Measurements from ENCODE around the gene PCSK5.

The PCSK5 gene

GRCh38 chr9:75974016-75974766 is 83.7 kb downstream of the PCSK5 start:
- no peak for DNase-seq

DNA sequence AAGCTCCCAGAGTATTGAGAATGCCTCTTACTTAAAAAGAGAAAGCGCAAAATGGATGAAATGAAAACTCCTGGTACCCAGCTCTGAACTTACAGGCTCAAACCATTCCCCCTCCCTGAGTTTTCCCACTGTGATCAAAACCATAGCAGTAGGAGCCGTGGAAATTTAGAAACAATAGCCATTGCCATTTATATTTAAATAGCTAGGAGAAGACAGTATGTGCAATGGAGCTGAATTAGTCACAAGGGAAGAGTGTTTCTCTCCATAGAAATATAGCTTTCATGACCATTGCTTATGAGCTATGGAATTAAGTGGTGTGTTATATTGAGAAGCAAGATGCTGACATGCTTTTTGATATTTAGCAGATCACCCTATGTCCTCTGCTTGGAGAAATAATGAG is 84.6 kb downstream of the PCSK5 start:
- no peak for DNase-seq

- DNase-seq: no peak
These were observed 86.1 kb downstream of the PCSK5 start for GRCh38 chr9:75976549-75976948.

- no peak for DNase-seq
These were observed 88.9 kb downstream of the PCSK5 start for GRCh38 chr9:75979362-75979761.

DNA sequence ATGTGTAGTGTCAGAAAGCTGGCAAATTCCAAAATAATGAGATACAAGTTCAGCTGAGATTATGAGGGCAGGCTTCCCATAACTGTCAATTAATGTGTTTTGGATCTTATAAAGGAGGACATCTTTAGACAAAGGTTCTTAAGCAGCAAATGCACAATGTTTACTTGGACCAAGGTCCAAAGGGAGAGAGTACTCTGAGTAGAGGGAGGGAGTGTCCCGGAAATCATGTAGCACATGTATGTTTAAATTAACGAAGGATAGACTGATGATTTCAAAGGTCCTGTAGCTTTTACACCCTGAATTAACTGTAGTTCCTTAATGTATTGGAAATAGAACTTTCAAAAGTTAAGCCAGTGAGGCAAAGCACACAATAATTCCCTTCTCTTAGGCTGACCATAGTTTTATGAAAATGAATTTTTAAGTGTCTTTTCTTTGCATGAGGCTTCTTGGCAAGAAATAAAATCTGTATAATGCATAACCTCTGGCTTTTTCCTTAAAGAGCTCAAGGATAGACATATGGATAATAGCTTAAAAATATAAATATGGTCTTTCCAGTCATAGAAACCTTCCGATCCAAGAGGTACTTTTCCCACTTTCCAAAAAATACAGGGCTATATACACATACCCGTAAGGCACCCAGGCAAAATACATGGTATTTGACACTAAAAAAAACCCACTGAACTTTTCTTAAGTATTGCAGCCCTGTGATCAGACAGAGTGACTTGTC is 93.0 kb downstream of the PCSK5 start:
- no peak for DNase-seq

DNA sequence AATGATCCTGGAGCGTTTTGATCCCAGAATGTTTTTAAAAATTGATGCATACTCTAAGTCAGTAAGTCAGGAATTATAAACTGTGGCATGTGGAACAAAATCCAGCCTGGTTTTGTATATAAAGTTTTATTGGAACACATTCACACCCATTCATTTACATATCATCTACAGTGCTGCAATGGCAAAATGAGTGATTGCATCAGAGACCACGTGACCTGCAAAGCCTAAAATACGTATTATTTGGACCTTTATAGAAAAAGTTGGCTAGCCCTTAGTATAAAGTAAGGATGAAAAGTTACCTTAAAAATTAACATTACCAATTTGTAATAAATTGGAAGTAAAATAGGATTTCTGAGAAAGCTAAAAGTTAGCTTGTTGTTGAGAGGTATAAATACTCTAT is 95.0 kb downstream of the PCSK5 start:
- no peak for DNase-seq

DNA sequence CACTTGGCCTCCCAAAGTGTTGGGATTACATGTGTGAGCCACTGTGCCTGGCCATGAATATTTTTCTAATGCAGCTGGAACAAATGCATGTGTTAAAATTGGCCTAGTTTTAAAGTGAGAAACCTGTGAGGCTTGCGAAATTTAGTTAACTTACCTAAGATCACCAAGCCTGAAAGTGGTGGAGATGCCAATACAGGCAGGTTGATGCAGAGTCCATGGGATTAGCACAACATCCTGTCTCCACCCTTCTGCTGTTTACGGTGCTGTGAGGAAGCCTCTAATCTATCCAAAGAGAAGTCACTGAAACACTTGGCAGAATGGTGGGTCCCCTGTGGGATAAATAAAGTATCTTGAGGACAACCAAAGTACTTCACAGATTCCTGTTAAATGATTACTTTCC is 98.2 kb downstream of the PCSK5 start:
- DNase-seq: no peak

GRCh38 chr9:75990156-75990555 is 99.7 kb downstream of the PCSK5 start:
- no peak for DNase-seq

- DNase-seq: no peak
These were observed 100.3 kb downstream of the PCSK5 start for GRCh38 chr9:75990576-75991304.

- DNase-seq: no peak
These were observed 102.2 kb downstream of the PCSK5 start for GRCh38 chr9:75992482-75993206.

GRCh38 chr9:75993434-75993833 is 103.0 kb downstream of the PCSK5 start:
- DNase-seq: no peak

GRCh38 chr9:75995066-75995465 is 104.6 kb downstream of the PCSK5 start:
- no peak for DNase-seq

GRCh38 chr9:75996726-75997125 is 106.3 kb downstream of the PCSK5 start:
- no peak for DNase-seq

DNA sequence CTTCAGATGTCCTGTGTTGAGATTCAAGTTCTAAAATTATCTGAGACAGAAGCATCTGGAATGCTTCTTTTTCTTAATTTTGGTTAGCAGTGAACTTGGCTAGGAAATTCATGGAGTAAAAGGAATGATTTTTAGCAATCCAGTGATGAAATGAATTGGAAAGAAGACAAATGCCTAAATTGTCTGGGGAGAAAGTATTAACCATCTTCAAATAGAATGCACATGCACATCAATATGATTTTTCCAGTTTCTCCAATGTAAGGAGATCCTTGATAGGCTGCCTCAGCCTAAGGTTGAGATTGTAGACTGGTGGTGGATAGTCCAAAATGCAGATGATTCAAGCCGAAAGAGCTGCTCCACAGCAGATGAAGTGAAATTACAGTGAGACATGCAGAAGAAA is 106.7 kb downstream of the PCSK5 start:
- DNase-seq: no peak

DNA sequence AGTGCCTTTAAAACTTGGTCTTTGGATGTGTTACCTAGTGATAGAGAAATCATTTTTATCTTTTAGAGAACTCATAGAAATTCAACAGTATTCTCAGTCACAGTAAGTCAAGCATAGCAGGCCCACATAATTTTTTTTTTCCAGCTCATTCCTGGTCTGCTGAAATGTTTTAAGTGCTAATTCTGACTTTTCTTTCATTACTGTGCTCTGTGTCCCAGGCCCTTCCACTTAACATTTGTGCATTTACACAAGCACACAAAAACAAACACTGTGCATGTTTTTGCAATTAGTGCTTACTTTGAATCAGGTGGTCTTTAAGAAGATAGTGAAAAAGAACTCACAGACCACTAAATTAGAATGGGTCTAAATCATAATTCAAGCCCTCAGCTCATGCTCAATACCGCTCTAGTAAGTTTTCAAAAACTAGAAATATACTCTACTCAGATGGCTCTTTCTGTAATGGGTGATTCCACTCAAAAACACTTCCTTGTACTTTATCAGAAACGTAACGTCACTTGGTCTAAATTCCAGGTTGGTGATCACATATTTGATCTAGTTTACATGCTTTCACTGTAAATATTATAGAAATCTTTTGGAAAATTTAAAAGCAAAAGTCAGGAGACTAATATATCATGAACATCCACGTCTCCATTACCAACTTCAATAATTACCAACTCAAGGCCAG is 107.8 kb downstream of the PCSK5 start:
- no peak for DNase-seq

- DNase-seq: no peak
These were observed 111.0 kb downstream of the PCSK5 start for GRCh38 chr9:76001459-76001858.

DNA sequence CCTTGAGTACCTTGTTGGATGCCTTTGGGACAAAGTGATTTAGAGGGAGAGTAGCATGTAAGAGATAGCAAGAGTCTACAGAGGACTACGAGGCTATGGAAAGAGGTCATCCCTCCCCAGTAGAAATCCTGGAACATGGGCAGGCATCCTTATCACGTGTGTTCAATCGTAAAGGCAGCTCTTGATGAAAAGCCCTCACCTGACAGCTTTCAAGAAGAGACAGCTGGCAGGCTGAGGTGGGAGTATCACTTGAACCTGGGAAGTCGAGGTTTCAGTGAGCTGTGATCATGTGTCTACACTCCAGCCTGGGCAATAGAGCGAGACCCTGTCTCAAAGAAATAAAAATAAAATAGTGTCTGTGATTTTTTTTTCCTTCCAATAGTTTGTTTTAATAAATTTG is 112.6 kb downstream of the PCSK5 start:
- no peak for DNase-seq

DNA sequence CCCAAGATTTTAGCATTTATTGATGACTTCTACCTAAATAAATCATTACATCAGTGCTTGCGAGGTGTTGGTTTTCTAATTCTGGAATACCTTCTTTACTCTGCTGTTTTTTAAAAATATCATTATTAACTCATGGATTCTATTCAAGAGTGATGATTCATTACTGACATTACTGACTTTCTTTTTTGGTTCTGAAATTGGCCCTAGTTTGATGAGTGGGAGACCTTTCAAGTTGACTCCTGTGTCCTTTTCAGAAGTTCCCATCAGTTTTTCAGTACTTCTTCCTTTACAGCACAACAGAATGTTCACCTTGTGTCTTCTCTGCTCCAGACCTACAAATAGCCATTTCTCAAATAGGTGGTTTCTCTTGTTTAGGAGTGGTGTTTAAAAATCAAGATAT is 114.1 kb downstream of the PCSK5 start:
- DNase-seq: no peak

DNA sequence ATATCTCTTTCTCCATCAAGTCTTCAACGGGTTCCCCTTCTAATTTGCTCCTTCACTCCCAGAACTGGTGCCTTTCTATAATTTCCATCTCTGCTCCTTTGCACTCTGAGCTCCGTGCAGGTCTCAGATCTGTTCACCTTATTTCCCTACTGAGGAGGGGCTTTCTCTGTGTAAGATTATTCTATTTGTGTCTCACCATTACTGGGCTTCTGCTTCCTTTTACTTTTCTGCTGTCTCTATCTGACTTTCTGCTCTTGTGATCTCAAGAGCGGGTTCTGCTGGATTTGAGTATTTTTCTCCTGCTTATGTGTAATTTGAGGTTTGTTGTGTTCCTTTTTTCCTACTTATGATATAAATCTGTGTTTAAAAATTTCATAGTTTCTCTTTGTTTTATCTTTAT is 117.5 kb downstream of the PCSK5 start:
- DNase-seq: no peak

GRCh38 chr9:76013809-76014208 is 123.3 kb downstream of the PCSK5 start:
- no peak for DNase-seq

- DNase-seq: no peak
These were observed 127.8 kb downstream of the PCSK5 start for GRCh38 chr9:76018235-76018634.

GRCh38 chr9:76018761-76019160 is 128.3 kb downstream of the PCSK5 start:
- DNase-seq: no peak

DNA sequence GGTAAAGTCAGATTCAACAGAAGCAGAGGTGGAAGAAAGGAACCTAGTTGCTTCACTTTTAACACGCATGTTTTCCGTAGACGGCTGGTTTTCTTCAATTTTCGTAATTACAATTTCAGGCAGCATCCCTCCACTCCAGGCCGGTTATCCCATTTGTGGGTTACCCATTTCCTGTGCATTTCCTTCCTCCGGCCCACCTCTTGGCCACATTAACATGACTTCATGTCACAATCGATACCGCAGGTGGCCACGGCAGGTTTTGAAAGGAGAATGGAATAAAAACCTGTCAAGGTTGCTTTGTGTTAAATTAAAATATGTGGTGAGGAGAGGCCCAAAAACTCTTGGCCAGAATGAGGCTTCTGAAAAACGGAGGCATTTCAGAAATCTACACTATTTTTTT is 130.2 kb downstream of the PCSK5 start:
- no peak for DNase-seq
